ENCODE results near the gene CLEC18C.
"Not testable (repeated sequence)": the region's sequence is repeated elsewhere in the genome, so short reads cannot be mapped to it uniquely, and the experiment has no call there.

The CLEC18C gene
- total RNA-seq: 0 to 0.53 (median 0.10) reads per million in 4 experiments

- not testable (repeated sequence) for DNase-seq
Measured at GRCh38 chr16:70173212-70173837, at the start of gene CLEC18C. CLEC18C (plus strand) TSS chr16:70173787; CDS start chr16:70174279, 492 bp downstream.

DNA sequence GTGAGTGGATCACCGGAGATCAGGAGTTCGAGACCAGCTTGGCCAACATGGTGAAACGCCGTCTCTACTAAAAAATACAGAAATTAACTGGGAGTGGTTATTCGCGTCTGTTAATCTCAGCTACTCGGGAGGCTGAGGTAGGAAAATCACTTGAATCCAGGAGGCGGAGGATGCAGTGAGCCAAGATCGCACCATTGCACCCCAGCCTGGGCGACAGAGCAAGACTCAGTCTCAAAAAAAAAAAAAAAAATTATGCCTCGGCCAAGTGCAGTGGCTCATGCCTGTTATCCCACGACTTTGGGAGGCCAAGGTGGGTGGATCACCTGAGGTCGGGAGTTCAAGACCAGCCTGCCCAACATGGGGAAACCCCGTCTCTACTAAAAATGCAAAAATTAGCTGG lies 49.8 kb upstream of the CLEC18C start:
- not testable (repeated sequence) for DNase-seq

GRCh38 chr16:70126226-70126625 lies 47.4 kb upstream of the CLEC18C start:
- DNase-seq: not testable (repeated sequence)

DNA sequence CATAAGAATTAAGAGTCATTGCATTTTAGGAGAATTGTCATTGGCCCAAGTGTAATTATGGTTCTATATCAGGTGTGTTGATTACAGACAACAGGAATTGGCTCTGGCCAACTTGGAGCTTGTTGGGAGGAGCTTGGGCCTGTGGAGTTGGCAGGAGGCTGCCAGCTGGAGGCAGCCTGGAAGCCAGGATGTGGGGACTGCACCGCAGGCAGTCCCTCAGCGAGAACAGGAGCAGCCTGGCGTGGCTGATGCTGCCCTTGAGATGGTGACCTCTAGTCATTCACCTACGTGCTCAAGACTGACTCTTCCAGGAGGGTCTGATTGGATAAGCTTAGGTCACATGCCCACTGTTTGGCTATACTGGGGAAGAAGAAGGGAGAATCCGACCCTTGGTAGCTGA lies 45.9 kb upstream of the CLEC18C start:
- DNase-seq: not testable (repeated sequence)

GRCh38 chr16:70128844-70129243 lies 44.7 kb upstream of the CLEC18C start:
- not testable (repeated sequence) for DNase-seq

DNA sequence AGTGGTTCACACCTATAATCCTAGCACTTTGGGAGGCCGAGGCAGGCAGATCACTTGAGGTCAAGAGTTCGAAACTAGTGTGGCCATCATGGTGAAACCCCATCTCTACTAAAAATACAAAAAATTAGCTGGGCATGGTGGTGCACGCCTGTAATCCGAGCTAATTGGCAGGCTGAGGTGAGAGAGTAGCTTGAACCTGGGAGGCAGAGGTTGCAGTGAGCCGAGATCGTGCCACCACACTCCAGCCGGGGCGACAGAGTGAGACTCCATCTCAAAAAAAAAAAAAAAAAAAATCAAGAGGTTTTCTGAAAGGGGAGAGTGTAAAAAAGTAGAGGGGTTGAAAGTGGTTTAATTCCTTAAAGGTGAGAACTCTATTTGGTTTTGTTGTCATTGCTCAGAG lies 37.8 kb upstream of the CLEC18C start:
- not testable (repeated sequence) for DNase-seq

DNA sequence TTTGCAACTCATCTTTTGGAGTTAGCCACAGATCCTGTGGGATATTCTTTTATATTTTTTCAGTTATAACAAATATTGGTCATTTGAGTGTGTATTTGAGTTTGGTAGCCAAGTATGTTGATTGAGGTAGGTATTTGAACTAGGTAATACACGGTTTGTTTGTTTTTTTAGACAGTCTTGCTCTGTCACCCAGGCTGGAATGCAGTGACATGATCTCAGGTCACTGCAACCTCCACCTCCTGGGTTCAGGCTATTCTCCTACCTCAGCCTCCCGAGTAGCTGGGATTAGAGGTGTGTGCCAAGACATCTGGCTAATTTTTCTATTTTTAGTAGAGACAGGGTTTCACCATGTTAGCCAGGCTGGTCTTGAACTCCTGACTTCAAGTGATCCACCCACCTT lies 37.0 kb upstream of the CLEC18C start:
- DNase-seq: not testable (repeated sequence)

GRCh38 chr16:70142739-70143138 lies 30.8 kb upstream of the CLEC18C start:
- DNase-seq: not testable (repeated sequence)

GRCh38 chr16:70143231-70143895 lies 30.2 kb upstream of the CLEC18C start:
- not testable (repeated sequence) for DNase-seq

DNA sequence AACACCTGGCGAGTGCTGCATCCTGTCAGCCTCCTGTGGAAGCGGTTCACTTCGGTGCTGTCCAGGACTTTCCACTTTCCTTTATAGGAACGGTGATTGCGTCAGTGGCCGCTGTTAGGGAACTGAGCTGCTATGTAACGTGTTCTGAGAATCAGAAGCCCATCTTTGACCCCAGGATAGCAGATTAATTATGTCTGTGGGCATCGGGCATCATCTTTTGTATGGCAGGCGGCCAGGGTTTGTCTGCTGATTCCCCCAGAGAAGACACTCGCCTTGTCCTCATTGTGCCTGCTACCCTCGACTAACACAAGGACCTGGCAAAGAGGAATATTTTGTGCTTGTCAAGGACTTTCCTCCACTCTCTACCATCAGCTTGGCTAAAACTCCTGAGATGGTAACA lies 25.7 kb upstream of the CLEC18C start:
- DNase-seq: not testable (repeated sequence)

DNA sequence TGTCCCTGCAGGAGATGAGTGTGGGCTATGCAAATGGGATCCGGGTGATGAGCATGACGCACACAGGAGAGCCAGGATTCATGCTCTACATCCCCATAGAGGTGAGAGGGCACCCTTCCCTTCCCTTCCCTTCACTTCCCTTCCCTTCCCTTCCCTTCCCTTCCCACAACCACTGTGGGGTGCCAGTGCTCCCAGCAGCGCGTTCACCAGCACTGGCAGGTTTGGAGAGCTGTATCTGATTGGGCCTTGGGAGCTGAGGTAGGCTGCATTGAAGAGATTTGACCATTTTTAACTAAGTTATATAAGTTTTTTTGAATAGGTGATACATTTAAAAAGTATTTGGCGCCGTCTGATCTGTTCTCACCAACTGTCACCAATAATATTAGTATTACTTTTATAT lies 25.1 kb upstream of the CLEC18C start:
- DNase-seq: not testable (repeated sequence)

- not testable (repeated sequence) for DNase-seq
Measured at GRCh38 chr16:70149296-70149695, 24.3 kb upstream of the CLEC18C start.

DNA sequence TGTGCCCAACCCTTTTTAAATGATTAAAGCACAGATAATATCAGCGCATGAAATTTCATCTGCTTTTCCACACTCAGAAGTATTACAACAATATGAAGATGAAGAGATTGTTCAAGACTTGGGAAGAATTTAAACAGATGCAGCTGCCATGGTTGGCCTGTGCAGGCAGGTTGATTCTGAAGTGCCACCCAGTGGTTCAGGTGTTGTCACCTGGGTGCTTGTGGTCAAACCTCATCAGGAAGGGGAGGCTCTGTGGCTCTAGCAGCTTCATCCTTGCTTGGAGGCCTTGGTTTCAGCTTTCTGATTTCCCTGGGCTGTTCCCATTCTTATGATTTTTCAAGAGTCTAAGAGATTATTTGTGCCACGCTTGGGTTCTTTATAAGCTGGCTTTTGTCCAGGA lies 22.2 kb upstream of the CLEC18C start:
- DNase-seq: no peak

DNA sequence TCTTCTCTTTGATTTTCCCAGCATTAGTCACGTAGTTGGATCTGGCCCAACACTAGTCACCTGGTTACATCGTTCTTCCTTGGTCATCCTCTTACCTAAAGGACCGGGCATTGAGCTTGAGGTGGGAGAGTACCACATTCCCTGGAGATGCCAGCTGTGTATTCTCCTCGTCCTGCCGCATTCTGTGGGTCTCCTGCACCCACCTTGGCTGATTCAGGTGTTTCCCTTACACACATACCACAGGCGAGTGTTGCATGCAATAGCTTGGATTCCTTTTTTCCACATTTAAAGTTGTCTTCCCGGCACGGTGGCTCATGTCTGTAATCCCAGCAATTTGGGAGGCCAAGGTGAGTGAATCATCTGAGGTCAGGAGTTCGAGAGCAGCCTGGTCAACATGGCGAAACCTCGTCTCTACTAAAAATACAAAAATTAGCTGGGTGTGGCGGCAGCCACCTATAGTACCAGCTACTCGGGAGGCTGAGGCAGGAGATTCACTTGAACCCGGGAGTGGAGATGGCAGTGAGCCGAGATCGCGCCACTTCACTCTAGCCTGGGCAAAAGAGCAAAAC lies 21.6 kb upstream of the CLEC18C start:
- no peak for DNase-seq

GRCh38 chr16:70152578-70153302 lies 20.8 kb upstream of the CLEC18C start:
- DNase-seq: no peak

DNA sequence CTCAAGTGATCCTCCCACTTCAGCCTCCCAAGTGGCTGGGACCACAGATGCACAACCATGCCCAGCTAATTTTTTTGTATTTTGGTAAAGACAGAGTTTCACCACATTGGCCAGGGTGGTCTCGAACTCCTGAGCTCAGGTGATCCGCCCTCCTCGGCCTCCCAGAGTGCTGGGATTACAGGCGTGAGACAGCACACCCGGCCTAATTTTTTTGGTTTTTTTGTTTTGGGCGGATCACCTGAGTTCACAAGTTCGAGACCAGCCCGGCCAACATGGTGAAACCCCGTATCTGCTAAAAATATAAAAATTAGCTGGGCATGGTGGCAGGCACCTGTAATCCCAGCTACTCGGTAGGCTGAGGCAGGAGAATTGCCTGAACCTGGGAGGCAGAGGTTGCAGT lies 18.9 kb upstream of the CLEC18C start:
- not testable (repeated sequence) for DNase-seq

DNA sequence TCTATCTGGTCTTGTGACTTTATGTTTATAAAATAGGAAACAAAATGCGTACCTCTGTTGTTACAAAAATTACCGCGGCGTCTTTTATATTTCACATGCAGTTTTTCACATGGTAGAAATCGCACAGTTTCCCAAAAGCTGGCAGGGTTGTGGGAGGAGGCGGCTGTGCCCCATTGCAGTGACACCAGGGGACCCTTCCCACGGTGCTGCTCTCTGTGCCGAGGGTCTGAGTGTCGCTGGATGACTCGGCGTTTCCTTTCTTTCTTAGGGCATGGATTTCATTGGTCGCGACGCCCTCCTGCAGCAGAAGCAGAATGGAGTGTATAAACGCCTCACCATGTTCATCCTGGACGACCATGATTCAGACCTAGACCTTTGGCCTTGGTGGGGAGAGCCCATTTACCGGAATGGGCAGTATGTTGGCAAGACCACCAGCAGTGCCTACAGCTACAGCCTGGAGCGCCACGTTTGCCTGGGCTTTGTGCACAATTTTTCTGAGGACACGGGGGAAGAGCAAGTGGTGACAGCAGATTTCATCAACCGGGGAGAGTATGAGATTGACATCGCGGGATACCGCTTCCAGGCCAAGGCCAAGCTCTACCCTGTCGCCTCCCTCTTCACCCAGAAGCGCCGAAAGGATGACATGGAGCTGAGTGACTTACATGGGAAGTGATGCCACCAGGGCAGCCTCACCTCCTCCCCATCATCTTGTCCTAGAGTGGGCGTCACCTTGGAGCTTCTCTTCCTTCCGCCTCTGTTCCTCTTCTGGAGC lies 17.2 kb upstream of the CLEC18C start:
- no peak for DNase-seq

DNA sequence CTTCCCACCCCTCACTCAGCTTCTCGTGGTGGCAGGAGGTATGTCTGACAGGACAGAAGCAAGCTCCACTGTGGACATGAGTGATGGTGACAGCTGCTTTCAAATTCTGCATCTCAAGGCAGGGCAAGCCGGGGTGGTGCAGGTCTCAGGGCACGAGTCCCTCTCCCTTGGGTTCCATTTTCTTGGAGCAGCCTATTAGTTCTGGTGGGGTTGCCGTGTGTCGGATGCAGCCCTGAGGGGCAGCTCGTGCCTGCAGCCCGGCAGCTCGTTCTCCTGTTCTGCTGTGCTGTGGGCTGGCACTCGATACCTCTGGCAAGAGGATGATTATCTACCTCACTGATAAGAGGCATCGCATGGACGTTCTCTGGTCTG lies 16.5 kb upstream of the CLEC18C start:
- DNase-seq: no peak

DNA sequence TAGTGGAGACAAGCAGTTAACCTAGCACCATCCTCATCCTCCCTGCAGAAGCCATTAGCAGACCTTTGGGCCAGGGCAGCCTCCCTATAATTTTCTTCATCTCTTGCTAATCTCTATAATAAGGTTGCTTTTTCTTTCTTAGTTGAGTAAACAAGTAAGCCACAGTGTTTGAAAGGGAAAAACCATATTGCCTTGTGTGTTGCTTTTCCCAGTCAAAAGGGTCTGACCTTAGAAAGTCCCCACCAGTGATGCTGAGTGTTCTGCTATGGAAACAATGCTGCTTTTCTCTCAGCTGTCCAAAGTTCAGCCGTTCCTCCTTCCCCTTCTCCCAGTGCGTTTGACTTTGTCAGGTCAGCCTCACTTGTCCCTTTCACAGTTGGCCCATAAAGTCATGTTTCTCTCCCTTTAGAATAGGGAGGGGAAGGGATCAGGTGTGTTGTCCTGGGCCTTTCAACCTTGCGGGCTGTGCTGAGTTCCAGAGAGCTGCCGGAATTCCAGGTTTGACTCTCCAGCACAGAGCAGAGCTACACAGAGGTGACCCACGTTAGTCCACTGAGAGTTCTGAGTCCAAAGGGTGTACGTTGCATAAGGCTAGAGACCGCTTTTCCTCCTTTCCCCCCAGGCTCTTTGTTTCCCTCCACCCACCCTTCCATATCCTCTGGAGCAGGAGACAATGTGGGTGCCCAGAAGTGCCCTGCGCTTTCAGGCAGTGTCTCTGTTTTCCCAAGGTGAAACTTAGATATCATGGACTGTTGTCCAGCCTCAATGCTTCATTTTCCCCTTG lies 15.9 kb upstream of the CLEC18C start:
- no peak for DNase-seq

DNA sequence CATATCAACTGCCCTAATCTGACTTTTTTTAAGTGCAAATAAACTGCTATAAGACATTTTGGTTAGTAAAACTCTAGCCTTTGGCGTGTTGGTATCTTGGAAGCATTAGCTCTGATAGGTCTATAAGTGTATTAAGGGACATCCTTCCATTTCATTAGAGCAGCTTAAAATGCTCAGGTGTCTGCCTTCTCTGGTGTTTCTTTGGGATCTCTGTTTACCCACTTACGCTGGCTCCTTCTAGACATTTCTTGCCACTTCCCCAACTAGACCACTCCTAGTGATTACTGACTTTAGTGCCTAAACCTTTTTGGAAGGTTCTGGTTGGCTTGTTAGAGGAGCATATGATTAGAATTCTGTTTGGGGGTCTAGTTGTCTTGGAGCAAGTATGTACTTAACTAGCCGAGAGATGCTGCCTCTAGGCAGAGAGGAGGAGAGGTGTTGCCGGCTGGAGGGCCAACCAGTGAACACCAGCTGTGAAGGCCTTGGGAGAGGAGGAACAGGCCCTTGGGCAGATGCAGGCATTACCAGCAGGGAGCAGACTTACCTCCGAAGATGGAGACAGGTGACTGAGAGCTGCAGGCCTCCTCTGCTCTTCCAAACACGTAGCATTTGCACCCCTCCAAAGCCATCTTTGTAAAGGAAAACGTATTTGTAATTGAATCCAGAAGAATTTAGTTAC lies 15.2 kb upstream of the CLEC18C start:
- DNase-seq: no peak
